Endothelial cell of umbilical vein (primary cell): ENCODE measurements around the gene KIF6. TPM values are rescaled to one million over a fixed set of nuclear protein-coding genes. Genes with fewer than 3 reads are reported as not detected.

Experiments used
- BruUV-seq: library from RNA; stranded (reverse); fragments of 400-500 nt; replicated peaks from 2 replicates; lab custom pipeline; 2021; lab: Mats Ljungman, UMichigan
- CTCF ChIA-PET: fragments of 300-600, 350-600 bp; sonication (Branson Sonifier 250); formaldehyde crosslinking; loops from one replicate; lab custom pipeline; 2021; ENCODE audit warnings: antibody characterized with exemption, inconsistent platforms; lab: Charles Lee
- POLR2A ChIA-PET: fragments of 300-600, 350-600 bp; sonication (Branson Sonifier 250); formaldehyde crosslinking; loops from one replicate; lab custom pipeline; 2021; ENCODE audit warnings: antibody characterized with exemption, inconsistent platforms; lab: Charles Lee
- DNase-seq: peaks from one replicate; pipeline ENCODE4 v3.0.0-alpha.2; 2011; ENCODE audit warnings: low read depth, low spot score
- FAIRE-seq: peaks from 2 replicates; lab custom pipeline; 2011; peaks lifted over from hg19 to GRCh38; lab: Jason Lieb, UNC
- H2AFZ ChIP-seq: 2 replicates; pipeline ENCODE4 v1.6.0; 2012; ENCODE audit warnings: low read depth, low read length, control low read depth, inconsistent platforms
- H3K27ac ChIP-seq: 2 replicates; pipeline ENCODE4 v1.5.1; 2011; ENCODE audit warnings: low read depth, mild to moderate bottlenecking, control low read depth, low read length, moderate library complexity; ENCODE audit not compliant: insufficient read depth
- H3K27me3 ChIP-seq, 2 experiments: 2 replicates each; pipeline versions ENCODE4 v1.6.0 to v1.6.1; 2011; ENCODE audit warnings: low read length in 2 of 2, mixed read lengths in 1 of 2; ENCODE audit not compliant: control insufficient read depth in 2 of 2, insufficient read depth in 2 of 2
- H3K36me3 ChIP-seq, 2 experiments: 2 replicates in 1 of 2; 3 replicates in 1 of 2; pipeline ENCODE4 v1.5.1; 2011; ENCODE audit warnings: low read length in 2 of 2, mild to moderate bottlenecking in 1 of 2, moderate library complexity in 1 of 2; ENCODE audit not compliant: control insufficient read depth in 2 of 2, insufficient read depth in 2 of 2; ENCODE audit errors: extremely low read depth in 1 of 2
- H3K4me1 ChIP-seq: 3 replicates; pipeline ENCODE4 v1.5.1; 2011; ENCODE audit warnings: mild to moderate bottlenecking, low read length; ENCODE audit not compliant: control insufficient read depth, insufficient read depth; ENCODE audit errors: extremely low read depth
- H3K4me2 ChIP-seq: 2 replicates; pipeline ENCODE4 v1.6.1; 2011; ENCODE audit warnings: low read length, control low read depth, mixed read lengths; ENCODE audit not compliant: insufficient read depth
- H3K4me3 ChIP-seq, 3 experiments: fragments of 200-600 bp in 1 of 3; sonication (generic), shearing (Covaris generic) in 1 of 3; replicated peaks in 1 of 3; 2 replicates each; pipeline ENCODE4 v1.5.1; 2011 to 2016; ENCODE audit warnings: control low read depth in 3 of 3, low read length in 3 of 3, mild to moderate bottlenecking in 2 of 3, inconsistent platforms in 1 of 3, low read depth in 1 of 3, moderate library complexity in 1 of 3; ENCODE audit not compliant: insufficient read depth in 1 of 3
- H3K79me2 ChIP-seq: 2 replicates; pipeline ENCODE4 v1.6.0; 2012; ENCODE audit warnings: low read length, inconsistent platforms; ENCODE audit not compliant: control insufficient read depth, insufficient read depth
- H3K9ac ChIP-seq: replicated peaks from 2 replicates; pipeline ENCODE3; 2011; ENCODE audit warnings: low read length, control low read depth; ENCODE audit not compliant: insufficient read depth; ENCODE audit errors: extremely low read depth
- H3K9me1 ChIP-seq: replicated peaks from 3 replicates; pipeline ENCODE4 v1.6.0; 2011; ENCODE audit warnings: mild to moderate bottlenecking, low read length; ENCODE audit not compliant: control insufficient read depth, insufficient read depth; ENCODE audit errors: extremely low read depth
- H3K9me3 ChIP-seq: replicated peaks from 2 replicates; pipeline ENCODE4 v1.5.1; 2012; ENCODE audit warnings: low read length, inconsistent platforms; ENCODE audit not compliant: control insufficient read depth, insufficient read depth
- H4K20me1 ChIP-seq: replicated peaks from 2 replicates; pipeline ENCODE3; 2011; ENCODE audit warnings: mild to moderate bottlenecking, low read length; ENCODE audit not compliant: control insufficient read depth, insufficient read depth; ENCODE audit errors: extremely low read depth
- CTCF ChIP-seq, 2 donors: IDR thresholded peaks; 1 replicate in 1 of 2; 2 replicates in 1 of 2; pipeline ENCODE4 v1.5.1; 2011; ENCODE audit warnings: low read length in 2 of 2, mild to moderate bottlenecking in 2 of 2, moderate library complexity in 2 of 2, control low read depth in 1 of 2, inconsistent platforms in 1 of 2, low read depth in 1 of 2; ENCODE audit not compliant: insufficient read depth in 1 of 2; ENCODE audit errors: extremely low read depth in 1 of 2
- EZH2 ChIP-seq: IDR thresholded peaks from 2 replicates; pipeline ENCODE4 v1.6.1; 2012; ENCODE audit warnings: borderline replicate concordance, low read depth, mild to moderate bottlenecking, moderate library complexity, low read length, inconsistent platforms; ENCODE audit not compliant: severe bottlenecking
- FOS ChIP-seq: IDR thresholded peaks from 2 replicates; pipeline ENCODE4 v1.6.1; 2011; ENCODE audit warnings: mild to moderate bottlenecking, low read length, moderate library complexity, borderline replicate concordance; ENCODE audit not compliant: insufficient read depth
- GATA2 ChIP-seq: IDR thresholded peaks from 2 replicates; pipeline ENCODE4 v1.7.0; 2011; ENCODE audit warnings: low read depth, mild to moderate bottlenecking, moderate library complexity, mixed read lengths, low read length; ENCODE audit not compliant: insufficient read length, insufficient read depth
- JUN ChIP-seq: IDR thresholded peaks from 2 replicates; pipeline ENCODE4 v1.6.1; 2011; ENCODE audit warnings: borderline replicate concordance, low read depth; ENCODE audit not compliant: insufficient read length, insufficient read depth
- MAX ChIP-seq: IDR thresholded peaks from 2 replicates; pipeline ENCODE4 v1.6.1; 2011; ENCODE audit not compliant: insufficient read depth, insufficient read length
- MYC ChIP-seq: IDR thresholded peaks from one replicate; pipeline ENCODE4 v1.6.1; 2011; ENCODE audit warnings: mild to moderate bottlenecking, low read depth, low read length
- POLR2A ChIP-seq: IDR thresholded peaks from 2 replicates; pipeline ENCODE4 v1.6.1; 2012; ENCODE audit warnings: low read depth, mild to moderate bottlenecking, control low read depth, low read length
- POLR2AphosphoS5 ChIP-seq: IDR thresholded peaks from 2 replicates; pipeline ENCODE4 v1.6.1; 2012; ENCODE audit warnings: low read depth, mild to moderate bottlenecking, control low read depth, low read length, moderate library complexity; ENCODE audit not compliant: insufficient read depth
- dilution Hi-C: fragments of 300-500 bp; cut with MboI; formaldehyde crosslinking; loops from one replicate; pipeline ENCODE4 v1.15.0; 2019; ENCODE audit warnings: low sequenced_read_pairs; ENCODE audit not compliant: extremely low pct_ligation_motif_present
- intact Hi-C: fragments of 100-400 bp; cut with micrococcal nuclease; formaldehyde crosslinking; loops from one replicate; pipeline ENCODE4 v1.10.0; 2022
- polyA plus RNA-seq, 4 experiments: library from polyadenylated mRNA; depleted of rRNA in 3 of 4; stranded (reverse) in 3 of 4; unstranded in 1 of 4; fragments of >200 nt; gene quantifications; 2 replicates each; pipeline versions ENCODE4 v1.2.1 to v1.2.3, GENCODE V29; 2011 to 2012; ENCODE audit warnings: missing spikeins in 1 of 4
- total RNA-seq: library from RNA; stranded (reverse); gene quantifications from 2 replicates; pipeline ENCODE4 v1.2.3, GENCODE V29; 2021

The KIF6 gene
- total and polyA plus RNA-seq, 2 donors (not counting 3 experiments of a cell fraction or from before 2014, with no cell fraction given) = not detected

- Histone ChIP-seq H3K9ac (no peak overlapping the region), H2AFZ (no peak overlapping the region), H3K4me3 (no peak overlapping the region), H3K4me1 (no peaks in the 10 kb centered on the region), H3K36me3 (no peaks in the 10 kb centered on the region), H3K9me1 (no peaks in the 10 kb centered on the region), H4K20me1 (no peaks in the 10 kb centered on the region), H3K27me3 (no peaks in the 10 kb centered on the region), H3K4me2 (no peak overlapping the region), H3K27ac (no peak overlapping the region), H3K79me2 (no peaks in the 10 kb centered on the region), H3K9me3 (no peaks in the 10 kb centered on the region)
- ChIA-PET POLR2A (no interaction called here), CTCF (no interaction called here)
- FAIRE-seq = no peak
- dilution Hi-C loops (no loop called here), intact Hi-C loops (no loop called here)
- DNase-seq = no peak
- BruUV-seq = no TSS peak
- TF ChIP-seq POLR2A = no peak
- TF ChIP-seq POLR2AphosphoS5 = no peak
- no peak for TF ChIP-seq GATA2
- TF ChIP-seq JUN = no peak
Measured at GRCh38 chr6:39386487-39386886, 338.7 kb downstream of the KIF6 start.

GRCh38 chr6:39381550-39382140, 343.6 kb downstream of the KIF6 start:
- intact Hi-C loops = no loop called here
- CTCF ChIA-PET = no interaction called here

More at GRCh38 chr6:39381550-39382140, 343.6 kb downstream of the KIF6 start:
- no TSS peak for BruUV-seq
- H3K9me1 ChIP-seq = no peaks in the 10 kb centered on the region
- FAIRE-seq = no peak
- H2AFZ ChIP-seq = no peak overlapping the region
- no peak overlapping the region for H3K4me2 ChIP-seq
- H3K36me3 ChIP-seq = no peaks in the 10 kb centered on the region
- no peaks in the 10 kb centered on the region for H4K20me1 ChIP-seq
- H3K9me3 ChIP-seq = no peaks in the 10 kb centered on the region
- no peak overlapping the region for H3K27ac ChIP-seq
- dilution Hi-C loops = no loop called here
- H3K9ac ChIP-seq = no peak overlapping the region
- H3K4me3 ChIP-seq = no peak overlapping the region
- TF ChIP-seq CTCF (IDR thresholded peaks at IDR 0.05; ENCODE audit: extremely low read depth in 1 of 2, insufficient read depth in 1 of 2, low read depth in 1 of 2, low read length in 2 of 2) (no peak), EZH2 (no peak), POLR2AphosphoS5 (no peak), JUN (no peak), MAX (no peak), MYC (no peak), FOS (no peak), GATA2 (no peak), POLR2A (no peak)
- no peaks in the 10 kb centered on the region for H3K4me1 ChIP-seq
- DNase-seq = no peak
- no peaks in the 10 kb centered on the region for H3K27me3 ChIP-seq
- no peaks in the 10 kb centered on the region for H3K79me2 ChIP-seq
- POLR2A ChIA-PET = no interaction called here
